Breast epithelium (tissue), 4 donors: ENCODE results near the gene GUCD1. TPM values are rescaled to one million over a fixed set of nuclear protein-coding genes. Genes with fewer than 3 reads are reported as not detected.
"Not testable (repeated sequence)": the region's sequence is repeated elsewhere in the genome, so short reads cannot be mapped to it uniquely, and the experiment has no call there.

Experiments used
- DNase-seq, 2 donors: peaks; one replicate each; pipeline ENCODE4 v3.0.0-alpha.2; 2019; ENCODE audit warnings: low spot score in 2 of 2
- H3K27ac ChIP-seq, 2 donors: fragments of 200-600 bp; sonication (generic) in 1 of 2; one replicate each; pipeline ENCODE4 v1.5.1; 2016 to 2019; ENCODE audit warnings: mild to moderate bottlenecking in 1 of 2
- H3K27me3 ChIP-seq, 2 donors: fragments of 200-600 bp; sonication (generic) in 1 of 2; one replicate each; pipeline versions ENCODE4 v1.5.1 to v1.6.0; 2017 to 2019; ENCODE audit warnings: control low read depth in 1 of 2, mild to moderate bottlenecking in 1 of 2
- H3K36me3 ChIP-seq: fragments of 200-600 bp; one replicate; pipeline ENCODE4 v1.5.1; 2019
- H3K4me1 ChIP-seq, 2 donors: fragments of 200-600 bp; sonication (generic); one replicate each; pipeline ENCODE4 v1.5.1; 2016 to 2019; ENCODE audit warnings: control low read depth in 1 of 2
- H3K4me3 ChIP-seq, 3 donors: fragments of 200-600 bp; sonication (generic); 1 replicate in 2 of 3; 2 replicates in 1 of 3; pipeline ENCODE4 v1.5.1; 2016 to 2019; ENCODE audit warnings: mild to moderate bottlenecking in 3 of 3, moderate library complexity in 2 of 3
- H3K9me3 ChIP-seq, 2 donors: fragments of 200-600 bp; sonication (generic) in 1 of 2; one replicate each; pipeline ENCODE4 v1.5.1; 2016 to 2019; ENCODE audit warnings: control low read depth in 1 of 2
- POLR2A ChIP-seq: fragments of 450-650 bp; IDR thresholded peaks from one replicate; pipeline ENCODE4 v1.6.1; 2016; ENCODE audit warnings: antibody characterized with exemption, mild to moderate bottlenecking, moderate library complexity
- POLR2AphosphoS5 ChIP-seq, 3 donors: sonication (generic); formaldehyde crosslinking; IDR thresholded peaks; one replicate each; pipeline ENCODE4 v1.6.1; 2017; ENCODE audit warnings: antibody characterized with exemption in 3 of 3
- intact Hi-C: fragments of 100-400 bp; cut with DNase I; formaldehyde crosslinking; loops from one replicate; pipeline ENCODE4 v1.15.1; 2023; ENCODE audit warnings: low total_unique reads
- total RNA-seq, 3 donors: library from RNA; depleted of rRNA; stranded (reverse); fragments of >200 nt; gene quantifications; one replicate each; pipeline ENCODE4 v1.1.0, GENCODE V29; 2016
- TF ChIP-seq, protein P1 (sequence below), 3 donors: fragments of 450-650 bp; IDR thresholded peaks; one replicate each; pipeline ENCODE4 v1.5.1; 2016 to 2017; ENCODE audit warnings: antibody characterized with exemption in 3 of 3, mild to moderate bottlenecking in 3 of 3, moderate library complexity in 3 of 3

Gene GUCD1
- total RNA-seq, 3 donors from 2014 or later, result 89.6 to 177 (median 91.4) TPM

GRCh38 chr22:24536089-24536488 lies 18.8 kb downstream of the GUCD1 start:
- H3K4me1 ChIP-seq, result no peaks in the 10 kb centered on the region
- H3K27ac ChIP-seq, result no peak overlapping the region
- no peaks in the 10 kb centered on the region for H3K27me3 ChIP-seq
- no peak overlapping the region for H3K4me3 ChIP-seq
- intact Hi-C loops, result no loop called here
- no peaks in the 10 kb centered on the region for H3K36me3 ChIP-seq
- TF ChIP-seq, protein P1, sequence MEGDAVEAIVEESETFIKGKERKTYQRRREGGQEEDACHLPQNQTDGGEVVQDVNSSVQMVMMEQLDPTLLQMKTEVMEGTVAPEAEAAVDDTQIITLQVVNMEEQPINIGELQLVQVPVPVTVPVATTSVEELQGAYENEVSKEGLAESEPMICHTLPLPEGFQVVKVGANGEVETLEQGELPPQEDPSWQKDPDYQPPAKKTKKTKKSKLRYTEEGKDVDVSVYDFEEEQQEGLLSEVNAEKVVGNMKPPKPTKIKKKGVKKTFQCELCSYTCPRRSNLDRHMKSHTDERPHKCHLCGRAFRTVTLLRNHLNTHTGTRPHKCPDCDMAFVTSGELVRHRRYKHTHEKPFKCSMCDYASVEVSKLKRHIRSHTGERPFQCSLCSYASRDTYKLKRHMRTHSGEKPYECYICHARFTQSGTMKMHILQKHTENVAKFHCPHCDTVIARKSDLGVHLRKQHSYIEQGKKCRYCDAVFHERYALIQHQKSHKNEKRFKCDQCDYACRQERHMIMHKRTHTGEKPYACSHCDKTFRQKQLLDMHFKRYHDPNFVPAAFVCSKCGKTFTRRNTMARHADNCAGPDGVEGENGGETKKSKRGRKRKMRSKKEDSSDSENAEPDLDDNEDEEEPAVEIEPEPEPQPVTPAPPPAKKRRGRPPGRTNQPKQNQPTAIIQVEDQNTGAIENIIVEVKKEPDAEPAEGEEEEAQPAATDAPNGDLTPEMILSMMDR (IDR thresholded peaks at IDR 0.05), result no peak
- TF ChIP-seq POLR2A (no peak), POLR2AphosphoS5 (IDR thresholded peaks at IDR 0.05) (no peak)
- DNase-seq, result no peak
- no peaks in the 10 kb centered on the region for H3K9me3 ChIP-seq

GRCh38 chr22:24535348-24535747 lies 19.6 kb downstream of the GUCD1 start:
- no peaks in the 10 kb centered on the region for H3K27me3 ChIP-seq
- H3K27ac ChIP-seq, result no peak overlapping the region
- no peaks in the 10 kb centered on the region for H3K9me3 ChIP-seq
- intact Hi-C loops, result no loop called here
- no peaks in the 10 kb centered on the region for H3K36me3 ChIP-seq
- TF ChIP-seq, protein P1 (IDR thresholded peaks at IDR 0.05), result no peak
- no peak for TF ChIP-seq POLR2A
- no peak for TF ChIP-seq POLR2AphosphoS5 (IDR thresholded peaks at IDR 0.05)
- no peaks in the 10 kb centered on the region for H3K4me1 ChIP-seq
- H3K4me3 ChIP-seq, result no peak overlapping the region
- no peak for DNase-seq

DNA sequence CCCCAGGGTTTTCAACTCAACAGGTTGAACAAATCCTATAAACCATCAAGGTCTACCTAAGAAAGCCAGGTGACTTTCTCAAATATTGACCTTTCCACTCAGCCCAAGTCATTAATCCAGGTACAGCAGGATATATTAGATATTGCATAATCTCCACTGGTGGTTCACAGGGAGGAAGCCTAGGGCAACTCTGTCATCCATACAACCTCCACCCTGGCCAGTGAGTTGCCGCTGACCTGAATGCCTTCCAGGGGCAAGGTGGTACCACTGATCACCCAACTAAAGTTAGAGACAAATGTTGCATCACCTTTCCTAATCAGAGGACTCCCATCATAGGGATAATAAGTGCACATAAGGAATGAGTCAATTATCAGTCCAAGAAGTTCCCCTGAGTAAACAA lies 22.9 kb downstream of the GUCD1 start:
- intact Hi-C loops, result no loop called here
- DNase-seq, result no peak
- Histone ChIP-seq H3K27me3 (no peaks in the 10 kb centered on the region), H3K36me3 (no peaks in the 10 kb centered on the region), H3K27ac (no peak overlapping the region), H3K9me3 (no peaks in the 10 kb centered on the region), H3K4me1 (no peaks in the 10 kb centered on the region), H3K4me3 (no peak overlapping the region)
- no peak for TF ChIP-seq POLR2A
- no peak for TF ChIP-seq POLR2AphosphoS5 (IDR thresholded peaks at IDR 0.05)
- TF ChIP-seq, protein P1 (IDR thresholded peaks at IDR 0.05), result no peak

- intact Hi-C loops, H3K27me3 ChIP-seq, H3K9me3 ChIP-seq, H3K4me3 ChIP-seq, H3K4me1 ChIP-seq, H3K36me3 ChIP-seq, H3K27ac ChIP-seq, DNase-seq: not testable (repeated sequence)
These were observed 24.0 kb downstream of the GUCD1 start for GRCh38 chr22:24530968-24531367.

- DNase-seq, result no peak
- TF ChIP-seq POLR2A (no peak), POLR2AphosphoS5 (IDR thresholded peaks at IDR 0.05) (no peak)
- TF ChIP-seq, protein P1 (IDR thresholded peaks at IDR 0.05), result no peak
- Histone ChIP-seq H3K27me3 (no peaks in the 10 kb centered on the region), H3K9me3 (no peaks in the 10 kb centered on the region), H3K36me3 (no peaks in the 10 kb centered on the region), H3K27ac (no peak overlapping the region), H3K4me1 (no peaks in the 10 kb centered on the region), H3K4me3 (no peak overlapping the region)
- intact Hi-C loops, result no loop called here
These were observed 25.0 kb downstream of the GUCD1 start for GRCh38 chr22:24529898-24530297.

DNA sequence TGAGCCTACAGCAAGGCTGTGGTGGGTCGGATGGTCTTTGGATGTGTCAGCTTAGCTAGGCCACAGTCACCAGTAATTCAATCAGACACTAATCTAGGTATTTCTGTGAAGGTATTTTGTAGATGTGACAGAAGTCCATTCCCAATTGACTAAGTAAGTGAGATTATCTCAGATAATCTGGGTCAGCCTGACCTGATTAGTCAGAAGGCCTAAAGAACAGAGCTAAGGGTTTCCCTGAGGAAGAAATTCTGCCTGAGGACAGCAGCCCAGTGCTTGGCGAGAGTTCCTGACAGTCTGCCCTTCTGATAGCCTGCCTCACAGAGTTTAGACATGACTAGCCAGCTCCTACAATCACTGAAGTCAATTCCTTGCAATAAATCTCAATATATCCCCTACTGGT lies 28.7 kb downstream of the GUCD1 start:
- TF ChIP-seq, protein P1 (IDR thresholded peaks at IDR 0.05), result no peak
- no peak for TF ChIP-seq POLR2A
- TF ChIP-seq POLR2AphosphoS5 (IDR thresholded peaks at IDR 0.05), result no peak
- DNase-seq, result no peak
- intact Hi-C loops, result no loop called here
- Histone ChIP-seq H3K27me3 (no peaks in the 10 kb centered on the region), H3K9me3 (no peaks in the 10 kb centered on the region), H3K27ac (peak overlapping the region in 1 of 2 donors; percentile 8), H3K4me3 (no peak overlapping the region), H3K4me1 (no peaks in the 10 kb centered on the region), H3K36me3 (no peaks in the 10 kb centered on the region)
